H9 (cell line): ENCODE data around the gene ANKDD1B. TPM values are rescaled to one million over a fixed set of nuclear protein-coding genes. Genes with fewer than 3 reads are reported as not detected.

Experiments used
- DNase-seq: peaks from one replicate; pipeline ENCODE4 v3.0.0-alpha.2; 2017
- H2AFZ ChIP-seq: one replicate; pipeline ENCODE4 v1.6.1; 2013; ENCODE audit warnings: mild to moderate bottlenecking, low read length, control low read depth, moderate library complexity
- H2AK5ac ChIP-seq: 2 replicates; pipeline ENCODE4 v1.6.1; 2013; ENCODE audit warnings: low read length, control low read depth, mixed read lengths; ENCODE audit not compliant: insufficient read length
- H2BK120ac ChIP-seq: one replicate; pipeline ENCODE4 v1.6.1; 2013; ENCODE audit warnings: low read depth, mild to moderate bottlenecking, low read length, control low read depth, inconsistent platforms; ENCODE audit not compliant: poor library complexity, severe bottlenecking
- H2BK12ac ChIP-seq: 2 replicates; pipeline ENCODE4 v1.6.1; 2013; ENCODE audit warnings: low read length, control low read depth, mixed read lengths, low read depth; ENCODE audit not compliant: insufficient read length
- H2BK15ac ChIP-seq: 2 replicates; pipeline ENCODE4 v1.6.1; 2013; ENCODE audit warnings: low read depth, low read length, control low read depth
- H2BK20ac ChIP-seq: one replicate; pipeline ENCODE4 v1.6.1; 2013; ENCODE audit warnings: low read depth, mild to moderate bottlenecking, low read length, control low read depth, inconsistent platforms; ENCODE audit not compliant: poor library complexity, severe bottlenecking
- H2BK5ac ChIP-seq: 2 replicates; pipeline ENCODE4 v1.6.1; 2013; ENCODE audit warnings: low read length, control low read depth, mixed read lengths; ENCODE audit not compliant: insufficient read length
- H3K14ac ChIP-seq: 2 replicates; pipeline ENCODE4 v1.6.1; 2013; ENCODE audit warnings: low read length, control low read depth; ENCODE audit not compliant: insufficient read depth
- H3K18ac ChIP-seq: 2 replicates; pipeline ENCODE4 v1.6.1; 2013; ENCODE audit warnings: low read depth, mild to moderate bottlenecking, mixed read lengths, low read length, control low read depth; ENCODE audit not compliant: insufficient read length
- H3K23ac ChIP-seq: 2 replicates; pipeline ENCODE4 v1.6.1; 2013; ENCODE audit warnings: low read length, control low read depth, mixed read lengths, low read depth; ENCODE audit not compliant: insufficient read length
- H3K23me2 ChIP-seq: 2 replicates; pipeline ENCODE4 v1.6.1; 2013; ENCODE audit warnings: low read depth, mild to moderate bottlenecking, mixed read lengths, low read length, control low read depth; ENCODE audit not compliant: insufficient read length, poor library complexity, severe bottlenecking
- H3K27ac ChIP-seq: 2 replicates; pipeline ENCODE4 v1.5.1; 2013; ENCODE audit warnings: low read length, control low read depth, mixed read lengths, low read depth; ENCODE audit not compliant: insufficient read length
- H3K27me3 ChIP-seq: 2 replicates; pipeline ENCODE4 v1.6.1; 2013; ENCODE audit warnings: low read length, control low read depth, inconsistent platforms; ENCODE audit not compliant: insufficient read depth
- H3K4ac ChIP-seq: 2 replicates; pipeline ENCODE4 v1.6.1; 2013; ENCODE audit warnings: low read depth, mild to moderate bottlenecking, control low read depth, inconsistent platforms, low read length, moderate library complexity
- H3K4me1 ChIP-seq: 2 replicates; pipeline ENCODE4 v1.6.1; 2013; ENCODE audit warnings: low read length, control low read depth, inconsistent platforms; ENCODE audit not compliant: insufficient read depth
- H3K4me2 ChIP-seq: 2 replicates; pipeline ENCODE4 v1.6.1; 2013; ENCODE audit warnings: low read length, control low read depth, mixed read lengths; ENCODE audit not compliant: insufficient read length, insufficient read depth
- H3K56ac ChIP-seq: 2 replicates; pipeline ENCODE4 v1.6.1; 2013; ENCODE audit warnings: low read depth, mild to moderate bottlenecking, mixed read lengths, low read length, control low read depth; ENCODE audit not compliant: insufficient read length
- H3K79me1 ChIP-seq: 2 replicates; pipeline ENCODE4 v1.6.1; 2013; ENCODE audit warnings: low read depth, mild to moderate bottlenecking, moderate library complexity, low read length, control low read depth, inconsistent platforms; ENCODE audit not compliant: insufficient read depth, poor library complexity, severe bottlenecking
- H3K79me2 ChIP-seq: 2 replicates; pipeline ENCODE4 v1.6.1; 2013; ENCODE audit warnings: low read length, control low read depth, inconsistent platforms; ENCODE audit not compliant: insufficient read depth
- H3K9ac ChIP-seq: 2 replicates; pipeline ENCODE4 v1.6.1; 2013; ENCODE audit warnings: low read length, control low read depth, mixed read lengths; ENCODE audit not compliant: insufficient read length; ENCODE audit errors: extremely low read depth
- H3K9me3 ChIP-seq: one replicate; pipeline ENCODE4 v1.6.1; 2013; ENCODE audit warnings: low read depth, low read length, inconsistent platforms; ENCODE audit not compliant: control insufficient read depth
- H3T11ph ChIP-seq: one replicate; pipeline ENCODE4 v1.6.1; 2013; ENCODE audit warnings: mild to moderate bottlenecking, low read length, control low read depth, inconsistent platforms
- H4K20me1 ChIP-seq: one replicate; pipeline ENCODE4 v1.6.1; 2013; ENCODE audit not compliant: control insufficient read depth, insufficient read length, insufficient read depth
- H4K5ac ChIP-seq: 2 replicates; pipeline ENCODE4 v1.6.1; 2013; ENCODE audit warnings: low read depth, mild to moderate bottlenecking, mixed read lengths, low read length, control low read depth; ENCODE audit not compliant: insufficient read length
- H4K8ac ChIP-seq: replicated peaks from 2 replicates; pipeline ENCODE4 v1.6.1; 2013; ENCODE audit warnings: low read length, control low read depth, mixed read lengths, low read depth; ENCODE audit not compliant: insufficient read length
- H4K91ac ChIP-seq: 2 replicates; pipeline ENCODE4 v1.6.1; 2013; ENCODE audit warnings: low read depth, mild to moderate bottlenecking, moderate library complexity, mixed read lengths, low read length, control low read depth; ENCODE audit not compliant: insufficient read length
- H3K27ac Mint-ChIP-seq, 3 experiments: 2 replicates in 2 of 3; 3 replicates in 1 of 3; pipeline ENCODE4 v1.8.0; 2020 to 2021; ENCODE audit warnings: mixed read lengths in 3 of 3, mild to moderate bottlenecking in 1 of 3, moderate library complexity in 1 of 3
- H3K27me3 Mint-ChIP-seq: 2 replicates; pipeline ENCODE4 v1.8.0; 2021; ENCODE audit warnings: low read depth, mild to moderate bottlenecking, moderate library complexity, mixed read lengths
- H3K36me3 Mint-ChIP-seq, 3 experiments: 2 replicates in 2 of 3; 3 replicates in 1 of 3; pipeline ENCODE4 v1.8.0; 2020 to 2021; ENCODE audit warnings: low read depth in 3 of 3, mixed read lengths in 3 of 3; ENCODE audit not compliant: insufficient read depth in 1 of 3
- H3K4me1 Mint-ChIP-seq, 2 experiments: 2 replicates each; pipeline ENCODE4 v1.8.0; 2020; ENCODE audit warnings: mixed read lengths in 2 of 2
- H3K4me3 Mint-ChIP-seq, 2 experiments: 2 replicates in 1 of 2; 3 replicates in 1 of 2; pipeline ENCODE4 v1.8.0; 2020 to 2021; ENCODE audit warnings: mild to moderate bottlenecking in 2 of 2, mixed read lengths in 2 of 2, moderate library complexity in 1 of 2
- H3K9me3 Mint-ChIP-seq, 2 experiments: 2 replicates in 1 of 2; 3 replicates in 1 of 2; pipeline ENCODE4 v1.8.0; 2020; ENCODE audit warnings: mild to moderate bottlenecking in 2 of 2, mixed read lengths in 2 of 2, moderate library complexity in 1 of 2
- total RNA-seq: library from RNA; stranded (reverse); gene quantifications from 2 replicates; pipeline ENCODE4 v1.2.1, GENCODE V29; 2021
- TF ChIP-seq, protein P1 (sequence below): fragments of 200-600 bp; sonication (generic); conservative IDR thresholded peaks from 3 replicates; pipeline ENCODE4 v1.8.0; 2021; ENCODE audit warnings: antibody characterized with exemption, mild to moderate bottlenecking

ANKDD1B gene
- total RNA-seq, 1 experiment from 2014 or later = 0.33 TPM

DNA sequence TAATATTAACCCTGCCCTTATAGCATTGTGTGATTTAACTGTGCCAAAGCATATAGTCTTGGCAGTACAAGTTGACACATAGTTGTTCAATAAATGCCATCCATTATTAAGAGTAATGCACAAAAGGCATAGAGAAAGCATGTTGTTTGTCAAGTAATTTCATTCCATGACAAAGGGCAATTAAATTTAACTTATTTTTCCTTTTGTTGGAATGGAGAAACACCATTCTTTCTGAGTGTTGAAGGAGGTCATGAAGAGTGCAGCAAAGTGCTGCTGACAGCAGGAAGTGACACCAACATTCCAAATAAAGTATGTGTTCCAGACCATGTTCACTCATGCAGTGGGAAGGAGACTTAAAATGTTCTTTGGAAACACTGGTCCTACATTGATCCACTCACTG, 29.1 kb downstream of the ANKDD1B start:
- H4K91ac ChIP-seq = no peak overlapping the region
- Mint-ChIP-seq H3K4me1 (peaks cover 0 to 2% of the 10 kb centered on the region in 2 experiments; a peak in 2 of 4 replicates), H3K27me3 (no peaks in the 10 kb centered on the region; the same call in 1 of the 2 replicates), H3K4me3 (no peak overlapping the region), H3K27ac (no peak overlapping the region), H3K9me3 (peaks cover 0 to 2% of the 10 kb centered on the region in 2 experiments; a peak in 2 of 5 replicates), H3K36me3 (no peaks in the 10 kb centered on the region)
- no peak overlapping the region for H3K14ac ChIP-seq
- no peak overlapping the region for H2BK120ac ChIP-seq
- no peaks in the 10 kb centered on the region for H4K20me1 ChIP-seq
- no peak overlapping the region for H2BK12ac ChIP-seq
- no peak overlapping the region for H2AK5ac ChIP-seq
- H3K4me2 ChIP-seq = no peak overlapping the region
- no peaks in the 10 kb centered on the region for H3K23me2 ChIP-seq
- no peak overlapping the region for H3T11ph ChIP-seq
- H3K79me1 ChIP-seq = no peaks in the 10 kb centered on the region
- H2BK20ac ChIP-seq = no peak overlapping the region
- H4K8ac ChIP-seq = no peak overlapping the region
- peaks cover 2% of the 10 kb centered on the region; the same call in 1 of the 2 replicates for H3K27me3 ChIP-seq
- H2AFZ ChIP-seq = no peak overlapping the region
- H2BK5ac ChIP-seq = no peak overlapping the region
- TF ChIP-seq, protein P1, sequence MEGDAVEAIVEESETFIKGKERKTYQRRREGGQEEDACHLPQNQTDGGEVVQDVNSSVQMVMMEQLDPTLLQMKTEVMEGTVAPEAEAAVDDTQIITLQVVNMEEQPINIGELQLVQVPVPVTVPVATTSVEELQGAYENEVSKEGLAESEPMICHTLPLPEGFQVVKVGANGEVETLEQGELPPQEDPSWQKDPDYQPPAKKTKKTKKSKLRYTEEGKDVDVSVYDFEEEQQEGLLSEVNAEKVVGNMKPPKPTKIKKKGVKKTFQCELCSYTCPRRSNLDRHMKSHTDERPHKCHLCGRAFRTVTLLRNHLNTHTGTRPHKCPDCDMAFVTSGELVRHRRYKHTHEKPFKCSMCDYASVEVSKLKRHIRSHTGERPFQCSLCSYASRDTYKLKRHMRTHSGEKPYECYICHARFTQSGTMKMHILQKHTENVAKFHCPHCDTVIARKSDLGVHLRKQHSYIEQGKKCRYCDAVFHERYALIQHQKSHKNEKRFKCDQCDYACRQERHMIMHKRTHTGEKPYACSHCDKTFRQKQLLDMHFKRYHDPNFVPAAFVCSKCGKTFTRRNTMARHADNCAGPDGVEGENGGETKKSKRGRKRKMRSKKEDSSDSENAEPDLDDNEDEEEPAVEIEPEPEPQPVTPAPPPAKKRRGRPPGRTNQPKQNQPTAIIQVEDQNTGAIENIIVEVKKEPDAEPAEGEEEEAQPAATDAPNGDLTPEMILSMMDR = no peak
- no peak overlapping the region for H3K23ac ChIP-seq
- H3K4me1 ChIP-seq = no peaks in the 10 kb centered on the region
- H3K79me2 ChIP-seq = no peaks in the 10 kb centered on the region
- no peak overlapping the region for H3K4ac ChIP-seq
- H3K18ac ChIP-seq = no peak overlapping the region
- no peak overlapping the region for H3K27ac ChIP-seq
- no peak overlapping the region for H2BK15ac ChIP-seq
- H3K9ac ChIP-seq = no peak overlapping the region
- H3K9me3 ChIP-seq = no peaks in the 10 kb centered on the region
- DNase-seq = no peak
- no peak overlapping the region for H3K56ac ChIP-seq
- no peak overlapping the region for H4K5ac ChIP-seq
